GM12892 (cell line): ENCODE data around the gene RFX4.

ENCODE experiments used
- POLR2A ChIP-seq: IDR thresholded peaks from 2 replicates; pipeline ENCODE4 v1.6.1; 2011; ENCODE audit warnings: low read depth, low read length, control low read depth
- POLR2AphosphoS5 ChIP-seq: IDR thresholded peaks from 2 replicates; pipeline ENCODE4 v1.6.1; 2011; ENCODE audit warnings: low read depth, low read length, control low read depth
- TAF1 ChIP-seq: IDR thresholded peaks from 2 replicates; pipeline ENCODE4 v1.6.1; 2011; ENCODE audit warnings: low read depth, mild to moderate bottlenecking, control low read depth, low read length, borderline replicate concordance

- TF ChIP-seq POLR2A (no peak), POLR2AphosphoS5 (no peak), TAF1 (no peak)
Observed at GRCh38 chr12:106723416-106723815, 140.6 kb downstream of the RFX4 start.
